Thyroid gland (tissue), 4 donors: ENCODE results near the gene COL4A1.

Source experiments
- CTCF ChIP-seq, 6 experiments: fragments of 200-600 bp in 3 of 6; fragments of 450-650 bp in 3 of 6; sonication (generic) in 3 of 6; IDR thresholded peaks; one replicate each; pipeline ENCODE4 v1.5.1; 2016 to 2019; ENCODE audit warnings: antibody characterized with exemption in 6 of 6, mild to moderate bottlenecking in 2 of 6, inconsistent platforms in 1 of 6, moderate library complexity in 1 of 6
- POLR2A ChIP-seq, 2 donors: fragments of 450-650 bp; IDR thresholded peaks; one replicate each; pipeline ENCODE4 v1.6.1; 2017; ENCODE audit warnings: antibody characterized with exemption in 2 of 2, mild to moderate bottlenecking in 2 of 2, moderate library complexity in 1 of 2

GRCh38 chr13:110206185-110206584, 100.8 kb downstream of the COL4A1 start:
- no peak for TF ChIP-seq POLR2A (IDR thresholded peaks at IDR 0.05)
- TF ChIP-seq CTCF (IDR thresholded peaks at IDR 0.05): no peak
